Measurements from ENCODE around the gene THADA.

THADA gene

GRCh38 chr2:43265001-43265400 is 330.8 kb downstream of the THADA start:
- no peak for DNase-seq

GRCh38 chr2:43262951-43263350 is 332.9 kb downstream of the THADA start:
- no peak for DNase-seq

- no peak for DNase-seq
These were observed 333.6 kb downstream of the THADA start for GRCh38 chr2:43262239-43262638.

GRCh38 chr2:43259512-43259911 is 336.3 kb downstream of the THADA start:
- no peak for DNase-seq

- DNase-seq, result no peak
These were observed 337.2 kb downstream of the THADA start for GRCh38 chr2:43258547-43259156.

GRCh38 chr2:43255296-43255910 is 340.4 kb downstream of the THADA start:
- DNase-seq, result no peak

GRCh38 chr2:43254331-43254730 is 341.5 kb downstream of the THADA start:
- DNase-seq, result no peak

GRCh38 chr2:43251171-43251731 is 344.6 kb downstream of the THADA start:
- no peak for DNase-seq

- DNase-seq, result no peak
These were observed 345.8 kb downstream of the THADA start for GRCh38 chr2:43250015-43250414.

GRCh38 chr2:43248621-43249020 is 347.2 kb downstream of the THADA start:
- DNase-seq, result no peak

- no peak for DNase-seq
These were observed 349.2 kb downstream of the THADA start for GRCh38 chr2:43246641-43247040.

- no peak for DNase-seq
These were observed 354.3 kb downstream of the THADA start for GRCh38 chr2:43241558-43241957.

- DNase-seq, result no peak
These were observed 355.1 kb downstream of the THADA start for GRCh38 chr2:43240766-43241150.

GRCh38 chr2:43239981-43240765 is 355.7 kb downstream of the THADA start:
- DNase-seq, result no peak

- DNase-seq, result no peak
These were observed 357.0 kb downstream of the THADA start for GRCh38 chr2:43238813-43239212.

- DNase-seq, result no peak
These were observed 357.7 kb downstream of the THADA start for GRCh38 chr2:43238176-43238575.

- DNase-seq, result no peak
These were observed 362.3 kb downstream of the THADA start for GRCh38 chr2:43233218-43234212.

- DNase-seq, result no peak
These were observed 364.6 kb downstream of the THADA start for GRCh38 chr2:43230951-43231827.

- DNase-seq, result no peak
These were observed 365.4 kb downstream of the THADA start for GRCh38 chr2:43230351-43230885.

GRCh38 chr2:43228756-43229659 is 366.8 kb downstream of the THADA start:
- DNase-seq, result no peak

Data from activated CD4-positive, CD25-positive, alpha-beta regulatory T cell treated with anti-CD3 and anti-CD28 coated beads, Interleukin-2, amount 50 U/mL, for 72 hours (primary cell).